Esophagus squamous epithelium (tissue), 5 donors: Measurements from ENCODE around the gene ACRV1. TPM values are rescaled to one million over a fixed set of nuclear protein-coding genes. Genes with fewer than 3 reads are reported as not detected.

ENCODE experiments used
- DNase-seq: peaks from one replicate; lab custom pipeline; 2025; lab: John Stamatoyannopoulos, UW
- H3K27ac ChIP-seq, 4 donors: fragments of 200-600 bp; sonication (generic); one replicate each; pipeline ENCODE4 v1.5.1; 2016 to 2019; ENCODE audit warnings: mild to moderate bottlenecking in 1 of 4
- H3K27me3 ChIP-seq, 4 donors: fragments of 200-600 bp; sonication (generic); 1 replicate in 3 of 4; 2 replicates in 1 of 4; pipeline versions ENCODE4 v1.5.1 to v1.6.0; 2017 to 2021; ENCODE audit warnings: antibody characterized with exemption in 1 of 4
- H3K36me3 ChIP-seq, 3 donors: fragments of 200-600 bp; sonication (generic); one replicate each; pipeline ENCODE4 v1.5.1; 2016 to 2019
- H3K4me1 ChIP-seq, 3 donors: fragments of 200-600 bp; sonication (generic); one replicate each; pipeline ENCODE4 v1.5.1; 2017 to 2019
- H3K4me3 ChIP-seq, 4 donors: fragments of 200-600 bp; sonication (generic); 1 replicate in 3 of 4; 2 replicates in 1 of 4; pipeline ENCODE4 v1.5.1; 2016 to 2019; ENCODE audit warnings: mild to moderate bottlenecking in 2 of 4, moderate library complexity in 1 of 4
- H3K9me3 ChIP-seq, 3 donors: fragments of 200-600 bp; sonication (generic); one replicate each; pipeline ENCODE4 v1.5.1; 2016 to 2019
- POLR2A ChIP-seq, 4 donors: fragments of 450-650 bp; IDR thresholded peaks; one replicate each; pipeline ENCODE4 v1.6.1; 2017; ENCODE audit warnings: antibody characterized with exemption in 4 of 4, mild to moderate bottlenecking in 4 of 4, moderate library complexity in 3 of 4
- WGBS, 2 donors: methylation state at CpG; one replicate each; pipeline ENCODE4 v1.1.5; 2018; 5-methylcytosine and 5-hydroxymethylcytosine counted together
- intact Hi-C: fragments of 100-400 bp; cut with DNase I; formaldehyde crosslinking; loops from one replicate; pipeline ENCODE4 v1.15.0; 2022
- total RNA-seq, 4 donors: library from RNA; depleted of rRNA; stranded (reverse); fragments of >200 nt; gene quantifications; one replicate each; pipeline ENCODE4 v1.1.0, GENCODE V29; 2016
- TF ChIP-seq, protein P1 (sequence below), 6 experiments: fragments of 450-650 bp in 4 of 6; fragments of 200-600 bp in 2 of 6; sonication (generic) in 2 of 6; IDR thresholded peaks; one replicate each; pipeline ENCODE4 v1.5.1; 2016 to 2019; ENCODE audit warnings: antibody characterized with exemption in 6 of 6, mild to moderate bottlenecking in 4 of 6, moderate library complexity in 4 of 6
- donor health status: DM: yes; HTN: yes; CAD: no.

ACRV1 gene
- total RNA-seq, 4 donors from 2014 or later, result not detected

DNA sequence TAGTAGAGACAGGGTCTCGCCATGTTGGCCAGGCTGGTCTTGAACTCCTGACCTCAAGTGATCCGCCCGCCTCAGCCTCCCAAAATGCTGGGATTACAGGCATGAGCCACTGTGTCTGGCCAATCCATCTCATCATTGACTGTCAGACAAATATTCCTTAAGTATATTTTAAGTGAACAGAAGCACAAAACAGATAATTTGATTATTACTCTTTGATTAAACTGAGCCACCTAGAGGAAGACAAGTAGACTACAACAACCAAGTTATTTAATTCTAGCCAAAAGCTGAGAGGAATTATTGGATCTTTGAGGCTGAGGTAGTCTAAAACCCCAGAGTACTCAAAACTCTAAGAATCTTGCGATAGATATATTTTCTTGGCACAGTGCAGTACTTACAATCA is 1.2 kb downstream of the ACRV1 start:
- Histone ChIP-seq H3K36me3 (no peaks in the 10 kb centered on the region), H3K4me1 (no peaks in the 10 kb centered on the region), H3K27me3 (no peaks in the 10 kb centered on the region), H3K4me3 (no peak overlapping the region), H3K27ac (no peak overlapping the region), H3K9me3 (no peaks in the 10 kb centered on the region)
- DNase-seq, result no peak
- intact Hi-C loops, result no loop called here
- 90 to 92% methylated on average over 2 to 4 of the region's 4 CpGs for WGBS, 2 donors
- TF ChIP-seq POLR2A (IDR thresholded peaks at IDR 0.05), result no peak
- TF ChIP-seq, protein P1, sequence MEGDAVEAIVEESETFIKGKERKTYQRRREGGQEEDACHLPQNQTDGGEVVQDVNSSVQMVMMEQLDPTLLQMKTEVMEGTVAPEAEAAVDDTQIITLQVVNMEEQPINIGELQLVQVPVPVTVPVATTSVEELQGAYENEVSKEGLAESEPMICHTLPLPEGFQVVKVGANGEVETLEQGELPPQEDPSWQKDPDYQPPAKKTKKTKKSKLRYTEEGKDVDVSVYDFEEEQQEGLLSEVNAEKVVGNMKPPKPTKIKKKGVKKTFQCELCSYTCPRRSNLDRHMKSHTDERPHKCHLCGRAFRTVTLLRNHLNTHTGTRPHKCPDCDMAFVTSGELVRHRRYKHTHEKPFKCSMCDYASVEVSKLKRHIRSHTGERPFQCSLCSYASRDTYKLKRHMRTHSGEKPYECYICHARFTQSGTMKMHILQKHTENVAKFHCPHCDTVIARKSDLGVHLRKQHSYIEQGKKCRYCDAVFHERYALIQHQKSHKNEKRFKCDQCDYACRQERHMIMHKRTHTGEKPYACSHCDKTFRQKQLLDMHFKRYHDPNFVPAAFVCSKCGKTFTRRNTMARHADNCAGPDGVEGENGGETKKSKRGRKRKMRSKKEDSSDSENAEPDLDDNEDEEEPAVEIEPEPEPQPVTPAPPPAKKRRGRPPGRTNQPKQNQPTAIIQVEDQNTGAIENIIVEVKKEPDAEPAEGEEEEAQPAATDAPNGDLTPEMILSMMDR (IDR thresholded peaks at IDR 0.05), result no peak

DNA sequence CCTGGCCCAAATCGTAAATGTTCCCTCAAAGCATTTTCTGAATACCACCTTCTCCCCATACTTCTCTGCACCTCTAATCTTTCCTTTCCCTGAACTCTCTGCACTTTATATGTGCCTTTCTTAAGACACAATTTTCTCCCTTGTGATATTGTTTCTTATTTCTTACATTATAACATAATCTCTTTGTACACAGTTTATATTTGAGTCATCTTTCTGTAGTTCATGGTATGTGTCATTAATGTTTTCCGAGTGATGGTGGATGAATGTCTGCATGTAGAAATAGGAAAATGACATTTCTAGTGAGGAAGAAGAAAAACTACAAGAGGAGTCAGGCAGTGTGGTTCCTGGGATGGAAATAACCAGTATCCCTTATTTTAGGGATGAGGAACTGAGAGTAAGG is 5.5 kb downstream of the ACRV1 start:
- 73 to 88% methylated on average over 2 of the region's 2 CpGs for WGBS, 2 donors
- intact Hi-C loops, result no loop called here
- DNase-seq, result no peak
- no peaks in the 10 kb centered on the region for H3K9me3 ChIP-seq
- no peak for TF ChIP-seq POLR2A (IDR thresholded peaks at IDR 0.05)
- H3K4me3 ChIP-seq, result no peak overlapping the region
- no peaks in the 10 kb centered on the region for H3K4me1 ChIP-seq
- H3K27me3 ChIP-seq, result no peaks in the 10 kb centered on the region
- no peak overlapping the region for H3K27ac ChIP-seq
- no peaks in the 10 kb centered on the region for H3K36me3 ChIP-seq

DNA sequence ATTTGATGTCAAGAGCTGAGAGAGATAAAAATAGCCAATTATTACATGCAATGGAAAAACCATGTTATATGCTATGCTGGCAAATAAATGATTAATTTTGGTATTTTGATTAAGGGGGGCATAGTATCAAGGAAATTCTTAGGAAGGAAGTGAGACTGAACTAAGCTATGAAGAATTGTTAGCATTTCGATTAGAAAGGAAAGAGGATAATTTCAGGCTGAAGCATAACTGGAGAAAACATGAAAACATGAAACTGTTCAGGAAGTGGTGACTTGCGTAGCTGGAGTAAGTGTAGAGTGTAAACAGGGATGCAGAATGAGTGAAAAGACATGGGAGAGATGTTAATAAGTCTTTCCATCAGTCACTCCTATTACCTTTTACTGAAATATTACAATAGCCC is 6.4 kb downstream of the ACRV1 start:
- no peaks in the 10 kb centered on the region for H3K36me3 ChIP-seq
- intact Hi-C loops, result no loop called here
- H3K4me1 ChIP-seq, result no peaks in the 10 kb centered on the region
- no peaks in the 10 kb centered on the region for H3K27me3 ChIP-seq
- no peak overlapping the region for H3K4me3 ChIP-seq
- H3K9me3 ChIP-seq, result no peaks in the 10 kb centered on the region
- no peak for DNase-seq
- WGBS, 2 donors, result 80 to 82% methylated on average over 2 of the region's 2 CpGs
- H3K27ac ChIP-seq, result no peak overlapping the region
- TF ChIP-seq, protein P1 (IDR thresholded peaks at IDR 0.05), result no peak
- TF ChIP-seq POLR2A (IDR thresholded peaks at IDR 0.05), result no peak

DNA sequence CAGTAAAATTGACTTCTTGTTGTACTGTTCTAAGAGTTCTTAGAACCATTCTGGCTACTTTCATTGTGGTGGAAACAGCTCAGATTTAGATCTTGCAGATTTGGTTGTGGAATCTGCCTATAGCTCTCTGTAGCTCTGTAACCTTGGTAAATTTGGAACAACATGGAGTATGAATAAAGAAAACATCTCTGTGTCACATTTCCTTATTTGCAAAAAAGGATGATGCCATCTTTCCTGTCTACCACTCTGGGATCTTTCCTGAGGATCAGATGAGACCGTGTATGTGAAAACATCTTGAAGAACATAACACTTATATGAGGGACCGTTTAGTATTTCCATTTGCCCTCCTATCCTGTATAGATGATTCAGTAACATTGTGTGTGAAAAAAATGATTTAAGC is 9.1 kb downstream of the ACRV1 start:
- Histone ChIP-seq H3K27me3 (no peaks in the 10 kb centered on the region), H3K4me3 (no peak overlapping the region), H3K36me3 (no peaks in the 10 kb centered on the region), H3K27ac (no peak overlapping the region), H3K4me1 (no peaks in the 10 kb centered on the region), H3K9me3 (no peaks in the 10 kb centered on the region)
- no peak for TF ChIP-seq POLR2A (IDR thresholded peaks at IDR 0.05)
- TF ChIP-seq, protein P1 (IDR thresholded peaks at IDR 0.05), result no peak
- WGBS, 2 donors, result 76 to 90% methylated on average over 2 of the region's 2 CpGs
- intact Hi-C loops, result no loop called here
- DNase-seq, result no peak

DNA sequence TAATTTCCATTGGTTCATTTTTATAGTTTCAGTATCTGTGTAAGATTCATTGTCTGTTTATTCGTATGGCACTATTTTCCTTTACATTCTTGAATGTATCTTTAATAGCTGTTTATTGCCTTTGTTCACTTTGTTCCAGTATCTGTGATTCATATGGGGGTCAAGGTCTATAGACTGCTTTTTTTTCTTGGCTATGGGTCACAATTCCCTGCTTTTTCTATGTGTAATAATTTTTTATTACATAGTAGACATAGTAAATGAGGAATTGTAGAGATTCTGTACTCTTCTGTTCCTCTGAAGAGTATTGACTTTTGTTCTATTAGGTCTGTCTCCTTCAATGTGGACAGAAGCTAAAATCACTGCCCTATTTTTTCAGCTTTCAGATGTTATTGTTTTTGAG is 10.5 kb downstream of the ACRV1 start:
- 71 to 96% methylated on average over 1 of the region's 1 CpG for WGBS, 2 donors
- intact Hi-C loops, result no loop called here

More for the DNA sequence above, 10.5 kb downstream of the ACRV1 start:
- no peak for TF ChIP-seq POLR2A (IDR thresholded peaks at IDR 0.05)
- TF ChIP-seq, protein P1 (IDR thresholded peaks at IDR 0.05), result no peak
- Histone ChIP-seq H3K4me1 (no peaks in the 10 kb centered on the region), H3K4me3 (no peak overlapping the region), H3K36me3 (no peaks in the 10 kb centered on the region), H3K27ac (no peak overlapping the region), H3K9me3 (no peaks in the 10 kb centered on the region), H3K27me3 (no peaks in the 10 kb centered on the region)
- DNase-seq, result no peak
